PC-3 (cell line): ENCODE data around the gene TNFRSF1B. TPM values are rescaled to one million over a fixed set of nuclear protein-coding genes. Genes with fewer than 3 reads are reported as not detected.

ENCODE experiments used
- ATAC-seq: fragments of 200-7000 bp; cut with Tn5 transposase; 2 replicates; pipeline ENCODE4 v1.9.1; 2020; ENCODE audit warnings: mild to moderate bottlenecking, moderate library complexity
- BruUV-seq: library from RNA; stranded (reverse); fragments of 400-500 nt; replicated peaks from 2 replicates; lab custom pipeline; 2021; lab: Mats Ljungman, UMichigan
- CTCF ChIA-PET: fragments of 300-600 bp; sonication (Branson Sonifier 250); formaldehyde crosslinking; loops from one replicate; lab custom pipeline; 2022; ENCODE audit warnings: antibody characterized with exemption; lab: Charles Lee
- POLR2A ChIA-PET: fragments of 300-600 bp; sonication (Branson Sonifier 250); formaldehyde crosslinking; loops from one replicate; lab custom pipeline; 2022; ENCODE audit warnings: antibody characterized with exemption; ENCODE audit not compliant: unreplicated experiment; lab: Charles Lee
- DNase-seq: peaks from one replicate; pipeline ENCODE4 v3.0.0-alpha.2; 2015
- H2AFZ ChIP-seq: fragments of 300-600 bp; sonication (generic); 2 replicates; pipeline ENCODE4 v1.6.0; 2016; ENCODE audit warnings: antibody characterized with exemption, low read length
- H3F3A ChIP-seq: fragments of 300-600 bp; sonication (generic); one replicate; pipeline ENCODE4 v1.6.0; 2017; ENCODE audit warnings: antibody characterized with exemption, low read length, control low read depth, mild to moderate bottlenecking; ENCODE audit not compliant: unreplicated experiment
- H3K27ac ChIP-seq: fragments of 300-600 bp; sonication (generic); 2 replicates; pipeline ENCODE4 v1.5.1; 2016; ENCODE audit warnings: mild to moderate bottlenecking, low read length
- H3K27me3 ChIP-seq: fragments of 300-600 bp; sonication (generic); 2 replicates; pipeline ENCODE4 v1.6.1; 2016; ENCODE audit warnings: low read length, mixed read lengths
- H3K36me3 ChIP-seq: fragments of 300-600 bp; sonication (generic); 2 replicates; pipeline ENCODE4 v1.6.1; 2016; ENCODE audit warnings: low read depth, mixed run types, low read length, mixed read lengths
- H3K4me1 ChIP-seq: fragments of 300-600 bp; sonication (generic); 2 replicates; pipeline ENCODE4 v1.5.1; 2016; ENCODE audit warnings: low read length; ENCODE audit not compliant: insufficient read depth
- H3K4me2 ChIP-seq: fragments of 300-600 bp; sonication (generic); 2 replicates; pipeline ENCODE4 v1.6.0; 2016; ENCODE audit warnings: low read length
- H3K4me3 ChIP-seq: fragments of 300-600 bp; sonication (generic); 2 replicates; pipeline ENCODE4 v1.5.1; 2016; ENCODE audit warnings: mild to moderate bottlenecking, low read length, mixed read lengths
- H3K79me2 ChIP-seq: fragments of 300-600 bp; sonication (generic); 2 replicates; pipeline ENCODE4 v1.6.1; 2017; ENCODE audit warnings: low read length, mixed read lengths
- H3K9ac ChIP-seq: fragments of 300-600 bp; sonication (generic); 2 replicates; pipeline ENCODE4 v1.6.0; 2016; ENCODE audit warnings: mild to moderate bottlenecking, low read length
- H3K9me2 ChIP-seq: fragments of 300-600 bp; sonication (generic); replicated peaks from 2 replicates; pipeline ENCODE4 v1.6.1; 2016; ENCODE audit warnings: mixed run types, low read length, mixed read lengths
- H3K9me3 ChIP-seq: fragments of 300-600 bp; sonication (generic); 2 replicates; pipeline ENCODE4 v1.6.1; 2016; ENCODE audit warnings: low read length, mixed read lengths
- H4K20me1 ChIP-seq: fragments of 300-600 bp; sonication (generic); 2 replicates; pipeline ENCODE4 v1.6.1; 2016; ENCODE audit warnings: low read length, mixed read lengths
- EZH2 ChIP-seq: fragments of 300-600 bp; sonication (generic); IDR thresholded peaks from one replicate; pipeline ENCODE4 v1.6.1; 2017; ENCODE audit warnings: antibody characterized with exemption, mild to moderate bottlenecking, low read length; ENCODE audit not compliant: unreplicated experiment
- EZH2phosphoT487 ChIP-seq: fragments of 300-600 bp; sonication (generic); IDR thresholded peaks from 2 replicates; pipeline ENCODE4 v1.6.1; 2018; ENCODE audit warnings: mild to moderate bottlenecking, antibody characterized with exemption, low read length, borderline replicate concordance
- intact Hi-C: fragments of 100-400 bp; cut with micrococcal nuclease; formaldehyde crosslinking; loops from 2 replicates; pipeline ENCODE4 v1.9.0; 2023
- total RNA-seq: library from RNA; depleted of rRNA; stranded (reverse); fragments of >200 nt; gene quantifications from 2 replicates; pipeline ENCODE4 v1.2.3, GENCODE V29; 2014
- TF ChIP-seq, protein P1 (sequence below): fragments of 300-600 bp; sonication (generic); conservative IDR thresholded peaks from 2 replicates; pipeline ENCODE4 v1.5.1; 2017; ENCODE audit warnings: antibody characterized with exemption, low read depth, mild to moderate bottlenecking, low read length

TNFRSF1B gene
- total RNA-seq, 1 experiment from 2014 or later = 1.3 TPM

DNA sequence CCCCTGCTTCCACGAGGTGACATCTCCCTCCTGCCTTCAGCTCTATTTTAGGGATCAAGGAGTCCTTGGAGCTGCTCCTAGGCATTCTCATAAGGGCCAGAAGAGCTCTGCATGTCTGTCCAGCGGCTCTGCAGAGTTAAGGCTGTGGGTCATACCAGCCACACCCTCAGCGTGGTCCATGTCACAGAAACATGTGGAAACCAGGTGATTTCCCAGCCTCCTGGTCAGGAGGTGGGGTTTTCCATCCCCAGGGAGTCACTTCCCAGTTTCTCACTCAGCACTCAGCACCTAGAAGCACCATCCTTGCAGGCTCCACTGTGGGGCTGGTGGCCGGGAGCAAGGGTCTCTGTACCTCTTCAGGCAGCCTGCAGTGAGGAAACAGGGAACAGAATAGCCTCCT is 1.4 kb upstream of the TNFRSF1B start:
- intact Hi-C loops = no loop called here
- ChIA-PET CTCF (no interaction called here), POLR2A (no interaction called here)
- no peak for ATAC-seq
- BruUV-seq = no TSS peak
- Histone ChIP-seq H3K4me1 (peaks cover 23% of the 10 kb centered on the region), H3K9me2 (no peaks in the 10 kb centered on the region), H4K20me1 (no peaks in the 10 kb centered on the region), H3K79me2 (no peaks in the 10 kb centered on the region), H3K4me3 (no peak overlapping the region), H3K9ac (no peak overlapping the region), H3K4me2 (no peak overlapping the region), H3K27ac (no peak overlapping the region), H3F3A (no peaks in the 10 kb centered on the region), H3K27me3 (no peaks in the 10 kb centered on the region), H3K36me3 (no peaks in the 10 kb centered on the region), H3K9me3 (no peaks in the 10 kb centered on the region), H2AFZ (no peak overlapping the region)
- DNase-seq = no peak
- TF ChIP-seq, protein P1, sequence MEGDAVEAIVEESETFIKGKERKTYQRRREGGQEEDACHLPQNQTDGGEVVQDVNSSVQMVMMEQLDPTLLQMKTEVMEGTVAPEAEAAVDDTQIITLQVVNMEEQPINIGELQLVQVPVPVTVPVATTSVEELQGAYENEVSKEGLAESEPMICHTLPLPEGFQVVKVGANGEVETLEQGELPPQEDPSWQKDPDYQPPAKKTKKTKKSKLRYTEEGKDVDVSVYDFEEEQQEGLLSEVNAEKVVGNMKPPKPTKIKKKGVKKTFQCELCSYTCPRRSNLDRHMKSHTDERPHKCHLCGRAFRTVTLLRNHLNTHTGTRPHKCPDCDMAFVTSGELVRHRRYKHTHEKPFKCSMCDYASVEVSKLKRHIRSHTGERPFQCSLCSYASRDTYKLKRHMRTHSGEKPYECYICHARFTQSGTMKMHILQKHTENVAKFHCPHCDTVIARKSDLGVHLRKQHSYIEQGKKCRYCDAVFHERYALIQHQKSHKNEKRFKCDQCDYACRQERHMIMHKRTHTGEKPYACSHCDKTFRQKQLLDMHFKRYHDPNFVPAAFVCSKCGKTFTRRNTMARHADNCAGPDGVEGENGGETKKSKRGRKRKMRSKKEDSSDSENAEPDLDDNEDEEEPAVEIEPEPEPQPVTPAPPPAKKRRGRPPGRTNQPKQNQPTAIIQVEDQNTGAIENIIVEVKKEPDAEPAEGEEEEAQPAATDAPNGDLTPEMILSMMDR = no peak
- TF ChIP-seq EZH2phosphoT487 (no peak), EZH2 (no peak)

DNA sequence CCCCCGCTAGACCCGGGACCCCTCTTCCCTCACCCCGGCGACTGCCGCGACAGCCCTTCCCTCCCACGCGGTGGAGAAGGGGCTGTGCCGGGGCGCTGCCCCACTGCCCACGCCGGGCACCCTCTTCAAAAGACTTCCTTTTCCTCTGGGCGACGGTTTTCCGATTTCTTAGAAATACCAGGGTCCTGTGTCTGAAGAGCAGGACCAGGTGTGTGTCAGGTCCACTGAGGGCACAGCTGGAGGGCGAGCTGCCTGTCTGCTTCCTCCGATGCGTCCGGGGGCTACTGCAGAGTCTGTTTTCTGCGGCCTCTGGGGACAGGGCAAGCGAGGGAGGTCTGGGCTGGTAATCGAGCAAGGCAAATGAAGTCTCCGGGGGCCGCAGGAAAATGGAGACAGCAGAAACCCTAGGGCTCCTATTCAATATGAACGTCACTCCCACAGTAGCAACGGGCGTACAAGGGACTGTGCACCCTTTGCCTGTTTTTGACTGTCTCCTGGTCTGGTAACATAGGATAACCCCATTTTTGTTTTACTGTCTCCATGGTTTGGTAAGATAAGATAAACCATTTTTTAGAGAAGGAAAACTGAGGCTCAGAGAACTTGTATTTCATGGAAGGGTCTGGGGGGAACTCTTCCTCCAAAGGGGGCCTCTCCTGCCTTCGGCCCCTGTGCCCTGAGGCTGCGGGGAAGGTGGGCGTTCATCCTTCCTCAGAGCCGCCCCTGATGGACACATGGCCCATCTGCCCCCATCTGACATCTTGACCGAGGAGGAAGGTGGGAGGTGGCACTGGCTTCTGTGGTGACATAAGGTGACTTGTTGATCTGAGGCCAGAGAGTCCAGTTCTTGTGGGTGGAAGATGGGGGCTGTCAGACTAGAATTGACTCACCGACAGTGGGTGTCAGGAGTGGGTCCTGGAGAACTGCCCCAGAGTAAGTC is 970 bp downstream of the TNFRSF1B start:
- no peaks in the 10 kb centered on the region for H3F3A ChIP-seq
- no peaks in the 10 kb centered on the region for H4K20me1 ChIP-seq
- DNase-seq (no peak), ATAC-seq (no peak)
- H2AFZ ChIP-seq = no peak overlapping the region
- H3K36me3 ChIP-seq = no peaks in the 10 kb centered on the region
- no peak overlapping the region for H3K27ac ChIP-seq
- no peaks in the 10 kb centered on the region for H3K79me2 ChIP-seq
- H3K4me2 ChIP-seq = no peak overlapping the region
- TF ChIP-seq EZH2phosphoT487 = no peak
- no peak for TF ChIP-seq EZH2
- TF ChIP-seq, protein P1 = no peak
- no TSS peak for BruUV-seq
- intact Hi-C loops = no loop called here
- H3K4me1 ChIP-seq = no peaks in the 10 kb centered on the region
- no peaks in the 10 kb centered on the region for H3K27me3 ChIP-seq
- no peak overlapping the region for H3K9ac ChIP-seq
- ChIA-PET CTCF (no interaction called here), POLR2A (no interaction called here)
- H3K9me3 ChIP-seq = no peaks in the 10 kb centered on the region
- H3K9me2 ChIP-seq = no peaks in the 10 kb centered on the region
- no peak overlapping the region for H3K4me3 ChIP-seq
